Activated T-cell treated with anti-CD3 and anti-CD28 coated beads for 48 hours (primary cell): ENCODE data around the gene PRRT4.

ENCODE experiments used
- DNase-seq: peaks from one replicate; pipeline ENCODE4 v3.0.0-alpha.2; 2020; ENCODE audit warnings: low read depth

PRRT4 gene

GRCh38 chr7:128374041-128374440 lies 12.6 kb upstream of the PRRT4 start:
- no peak for DNase-seq

GRCh38 chr7:128373606-128374005 lies 12.1 kb upstream of the PRRT4 start:
- DNase-seq: no peak

- no peak for DNase-seq
Measured at GRCh38 chr7:128370491-128370890, 9.0 kb upstream of the PRRT4 start.

- no peak for DNase-seq
Measured at GRCh38 chr7:128366986-128367385, 5.5 kb upstream of the PRRT4 start.

GRCh38 chr7:128366300-128366699 lies 4.8 kb upstream of the PRRT4 start:
- no peak for DNase-seq

- DNase-seq: no peak
Measured at GRCh38 chr7:128365432-128365831, 3.9 kb upstream of the PRRT4 start.

- DNase-seq: no peak
Measured at GRCh38 chr7:128364166-128364870, 2.8 kb upstream of the PRRT4 start.

- DNase-seq: no peak
Measured at GRCh38 chr7:128363261-128363721, 1.8 kb upstream of the PRRT4 start.

GRCh38 chr7:128362670-128363069 lies 1.2 kb upstream of the PRRT4 start:
- no peak for DNase-seq

GRCh38 chr7:128360359-128360678 lies 1.2 kb downstream of the PRRT4 start:
- no peak for DNase-seq

GRCh38 chr7:128359939-128360338 lies 1.6 kb downstream of the PRRT4 start:
- no peak for DNase-seq

GRCh38 chr7:128359336-128359735 lies 2.2 kb downstream of the PRRT4 start:
- no peak for DNase-seq

- no peak for DNase-seq
Measured at GRCh38 chr7:128358233-128358632, 3.3 kb downstream of the PRRT4 start.

GRCh38 chr7:128357217-128357613 lies 4.3 kb downstream of the PRRT4 start:
- no peak for DNase-seq

GRCh38 chr7:128356546-128357216 lies 4.8 kb downstream of the PRRT4 start:
- no peak for DNase-seq

- DNase-seq: no peak
Measured at GRCh38 chr7:128353610-128354009, 7.9 kb downstream of the PRRT4 start.

- DNase-seq: no peak
Measured at GRCh38 chr7:128353189-128353588, 8.3 kb downstream of the PRRT4 start.

GRCh38 chr7:128352636-128353035 lies 8.9 kb downstream of the PRRT4 start:
- no peak for DNase-seq

GRCh38 chr7:128352153-128352537 lies 9.3 kb downstream of the PRRT4 start:
- peak; percentile 29 for DNase-seq

- no peak for DNase-seq
Measured at GRCh38 chr7:128351296-128352152, 10.0 kb downstream of the PRRT4 start.

GRCh38 chr7:128350708-128351295 lies 10.7 kb downstream of the PRRT4 start:
- no peak for DNase-seq

GRCh38 chr7:128349466-128349825 lies 12.0 kb downstream of the PRRT4 start:
- no peak for DNase-seq

- peak; percentile 47 for DNase-seq
Measured at GRCh38 chr7:128347647-128348097, 13.8 kb downstream of the PRRT4 start.
